Stimulated activated naive CD4-positive, alpha-beta T cell (primary cell): ENCODE data around the gene MXRA7.
"Not testable (repeated sequence)": the region's sequence is repeated elsewhere in the genome, so short reads cannot be mapped to it uniquely, and the experiment has no call there.

Experiments
- DNase-seq, 6 experiments: peaks; one replicate each; lab custom pipeline; 2025; lab: John Stamatoyannopoulos, UW

MXRA7 gene

GRCh38 chr17:76643553-76644148 lies 67.1 kb downstream of the MXRA7 start, which contains the start of gene ST6GALNAC1:
Gene ST6GALNAC1 (minus strand): TSS chr17:76643757. CDS start chr17:76643638, 119 bp downstream.
- DNase-seq: peak in 5 of 6 experiments; percentile 8 to 67 (median 54)

GRCh38 chr17:76642994-76643393 lies 67.8 kb downstream of the MXRA7 start:
- DNase-seq: peak in 1 of 6 experiments; percentile 41

GRCh38 chr17:76642032-76642561 lies 68.7 kb downstream of the MXRA7 start:
- no peak for DNase-seq

GRCh38 chr17:76641501-76641900 lies 69.3 kb downstream of the MXRA7 start:
- DNase-seq: no peak

GRCh38 chr17:76640550-76641380 lies 70.0 kb downstream of the MXRA7 start:
- no peak for DNase-seq

- no peak for DNase-seq
Measured at GRCh38 chr17:76638263-76638662, 72.5 kb downstream of the MXRA7 start.

- not testable (repeated sequence) for DNase-seq
Measured at GRCh38 chr17:76636486-76637206, 74.1 kb downstream of the MXRA7 start.

- no peak for DNase-seq
Measured at GRCh38 chr17:76635659-76636360, 75.0 kb downstream of the MXRA7 start.

GRCh38 chr17:76635039-76635438 lies 75.7 kb downstream of the MXRA7 start:
- no peak for DNase-seq

- DNase-seq: no peak
Measured at GRCh38 chr17:76633628-76634328, 77.0 kb downstream of the MXRA7 start.

GRCh38 chr17:76631821-76632565 lies 78.8 kb downstream of the MXRA7 start:
- peak in 2 of 6 experiments; percentile 4 to 7 for DNase-seq

GRCh38 chr17:76630151-76630550 lies 80.6 kb downstream of the MXRA7 start:
- no peak for DNase-seq
